Glutamatergic neuron (in vitro differentiated cells): ENCODE results near the gene MFSD6. TPM values are rescaled to one million over a fixed set of nuclear protein-coding genes. Genes with fewer than 3 reads are reported as not detected.

ENCODE experiments used
- DNase-seq: peaks from one replicate; pipeline ENCODE4 v3.0.0; 2022
- H3K27ac Mint-ChIP-seq: one replicate; pipeline ENCODE4 v1.8.0; 2020; ENCODE audit warnings: mild to moderate bottlenecking, mixed read lengths, inconsistent platforms; ENCODE audit not compliant: unreplicated experiment
- H3K27me3 Mint-ChIP-seq: one replicate; pipeline ENCODE4 v1.8.0; 2020; ENCODE audit warnings: mild to moderate bottlenecking, moderate library complexity, mixed read lengths, inconsistent platforms; ENCODE audit not compliant: unreplicated experiment
- H3K36me3 Mint-ChIP-seq: one replicate; pipeline ENCODE4 v1.8.0; 2020; ENCODE audit warnings: mild to moderate bottlenecking, mixed read lengths, inconsistent platforms; ENCODE audit not compliant: unreplicated experiment
- H3K4me1 Mint-ChIP-seq: one replicate; pipeline ENCODE4 v1.8.0; 2020; ENCODE audit warnings: mild to moderate bottlenecking, low read depth, mixed read lengths, inconsistent platforms; ENCODE audit not compliant: unreplicated experiment
- H3K4me3 Mint-ChIP-seq: one replicate; pipeline ENCODE4 v1.8.0; 2020; ENCODE audit warnings: mild to moderate bottlenecking, mixed read lengths, inconsistent platforms; ENCODE audit not compliant: unreplicated experiment
- H3K9me3 Mint-ChIP-seq: one replicate; pipeline ENCODE4 v1.8.0; 2020; ENCODE audit warnings: mild to moderate bottlenecking, moderate library complexity, mixed read lengths, inconsistent platforms; ENCODE audit not compliant: unreplicated experiment
- total RNA-seq: library from RNA; stranded (reverse); fragmentation: NEBNext Ultra II Directional; extraction: Animal tissue kit (Norgen Biotek cat#: 25700); gene quantifications from one replicate; pipeline ENCODE4 v1.2.1, GENCODE V29; 2021; ENCODE audit not compliant: unreplicated experiment
- TF ChIP-seq, protein P1 (sequence below): fragments of 200-600 bp; sonication (generic); IDR thresholded peaks from one replicate; pipeline ENCODE4 v1.5.0; 2021; ENCODE audit not compliant: partially characterized antibody, unreplicated experiment

Gene MFSD6
- total RNA-seq, 1 donor from 2014 or later: 31.0 TPM

GRCh38 chr2:190538201-190538600, 130.0 kb downstream of the MFSD6 start:
- H3K36me3 Mint-ChIP-seq: peaks cover 36% of the 10 kb centered on the region
- peaks cover 9% of the 10 kb centered on the region for H3K9me3 Mint-ChIP-seq
- H3K4me1 Mint-ChIP-seq: no peaks in the 10 kb centered on the region
- TF ChIP-seq, protein P1, sequence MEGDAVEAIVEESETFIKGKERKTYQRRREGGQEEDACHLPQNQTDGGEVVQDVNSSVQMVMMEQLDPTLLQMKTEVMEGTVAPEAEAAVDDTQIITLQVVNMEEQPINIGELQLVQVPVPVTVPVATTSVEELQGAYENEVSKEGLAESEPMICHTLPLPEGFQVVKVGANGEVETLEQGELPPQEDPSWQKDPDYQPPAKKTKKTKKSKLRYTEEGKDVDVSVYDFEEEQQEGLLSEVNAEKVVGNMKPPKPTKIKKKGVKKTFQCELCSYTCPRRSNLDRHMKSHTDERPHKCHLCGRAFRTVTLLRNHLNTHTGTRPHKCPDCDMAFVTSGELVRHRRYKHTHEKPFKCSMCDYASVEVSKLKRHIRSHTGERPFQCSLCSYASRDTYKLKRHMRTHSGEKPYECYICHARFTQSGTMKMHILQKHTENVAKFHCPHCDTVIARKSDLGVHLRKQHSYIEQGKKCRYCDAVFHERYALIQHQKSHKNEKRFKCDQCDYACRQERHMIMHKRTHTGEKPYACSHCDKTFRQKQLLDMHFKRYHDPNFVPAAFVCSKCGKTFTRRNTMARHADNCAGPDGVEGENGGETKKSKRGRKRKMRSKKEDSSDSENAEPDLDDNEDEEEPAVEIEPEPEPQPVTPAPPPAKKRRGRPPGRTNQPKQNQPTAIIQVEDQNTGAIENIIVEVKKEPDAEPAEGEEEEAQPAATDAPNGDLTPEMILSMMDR: no peak
- DNase-seq: no peak
- H3K27me3 Mint-ChIP-seq: no peaks in the 10 kb centered on the region
- H3K4me3 Mint-ChIP-seq: no peak overlapping the region
- no peak overlapping the region for H3K27ac Mint-ChIP-seq

DNA sequence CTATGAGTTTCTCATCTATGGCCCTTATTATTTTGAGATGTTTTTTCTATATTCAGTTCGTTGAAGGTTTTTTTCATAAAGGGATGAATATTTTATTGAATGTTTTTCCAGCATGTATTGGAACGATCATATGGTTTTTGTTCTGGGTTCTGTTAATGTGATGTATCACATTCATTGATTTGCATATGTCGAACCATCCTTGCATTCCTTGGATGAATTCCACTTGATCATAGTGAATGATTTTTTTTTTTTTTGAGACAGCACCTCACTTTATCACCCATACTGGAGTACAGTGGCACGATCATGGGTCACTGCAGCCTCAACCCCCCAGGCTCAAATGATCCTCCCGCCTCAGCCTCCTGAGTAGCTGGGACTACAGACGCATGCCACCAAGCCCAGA, 131.9 kb downstream of the MFSD6 start:
- Mint-ChIP-seq H3K36me3 (peaks cover 36% of the 10 kb centered on the region), H3K4me1 (no peaks in the 10 kb centered on the region), H3K9me3 (peaks cover 7% of the 10 kb centered on the region), H3K4me3 (no peak overlapping the region), H3K27me3 (no peaks in the 10 kb centered on the region), H3K27ac (no peak overlapping the region)
- TF ChIP-seq, protein P1: no peak
- no peak for DNase-seq

- no peaks in the 10 kb centered on the region for H3K4me1 Mint-ChIP-seq
- DNase-seq: no peak
- TF ChIP-seq, protein P1: no peak
- H3K4me3 Mint-ChIP-seq: no peak overlapping the region
- no peak overlapping the region for H3K27ac Mint-ChIP-seq
- peaks cover 5% of the 10 kb centered on the region for H3K9me3 Mint-ChIP-seq
- H3K36me3 Mint-ChIP-seq: peaks cover 25% of the 10 kb centered on the region
- no peaks in the 10 kb centered on the region for H3K27me3 Mint-ChIP-seq
These were observed 136.9 kb downstream of the MFSD6 start for GRCh38 chr2:190545093-190545492.

DNA sequence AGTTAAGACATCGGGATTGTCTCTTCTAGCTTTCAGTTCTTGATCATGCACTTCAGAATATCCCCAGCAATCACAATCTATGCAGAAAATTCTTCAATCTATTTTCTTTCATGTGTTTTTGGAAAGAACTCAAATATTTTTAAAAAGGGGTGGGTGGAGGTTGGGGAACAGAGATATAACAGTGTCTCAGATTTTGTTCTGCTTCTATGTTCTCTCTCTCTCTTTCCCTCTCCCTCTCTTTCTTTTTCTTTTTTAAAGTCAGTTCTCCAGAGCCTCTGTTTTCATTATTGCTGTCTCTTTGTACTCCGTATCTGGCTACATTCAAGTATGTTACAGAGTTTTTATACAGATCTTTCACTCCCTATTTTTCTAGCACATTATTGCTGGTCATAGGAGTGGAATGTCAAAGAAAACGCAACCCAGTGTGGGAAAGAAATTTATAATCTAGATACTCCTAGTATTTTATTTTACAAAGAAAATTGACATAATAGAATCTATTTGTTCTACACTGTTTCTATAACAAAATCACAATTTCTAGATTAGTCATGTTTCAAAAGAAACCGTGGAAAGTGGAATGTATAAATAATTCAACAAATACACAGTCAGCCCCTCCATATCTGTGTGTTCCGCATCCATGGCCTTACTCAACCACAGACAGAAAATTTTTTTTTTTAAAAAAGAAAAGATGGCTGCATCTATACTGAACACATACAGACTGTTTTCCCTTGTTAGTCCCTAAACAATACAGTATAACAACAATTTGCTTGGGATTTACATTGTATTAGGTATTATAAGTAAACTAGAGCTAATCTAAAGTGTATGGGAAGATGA, 137.6 kb downstream of the MFSD6 start:
- no peak overlapping the region for H3K4me3 Mint-ChIP-seq
- DNase-seq: no peak
- no peak overlapping the region for H3K27ac Mint-ChIP-seq
- H3K27me3 Mint-ChIP-seq: no peaks in the 10 kb centered on the region
- TF ChIP-seq, protein P1: no peak
- peaks cover 3% of the 10 kb centered on the region for H3K9me3 Mint-ChIP-seq
- no peaks in the 10 kb centered on the region for H3K4me1 Mint-ChIP-seq
- H3K36me3 Mint-ChIP-seq: peaks cover 19% of the 10 kb centered on the region

DNA sequence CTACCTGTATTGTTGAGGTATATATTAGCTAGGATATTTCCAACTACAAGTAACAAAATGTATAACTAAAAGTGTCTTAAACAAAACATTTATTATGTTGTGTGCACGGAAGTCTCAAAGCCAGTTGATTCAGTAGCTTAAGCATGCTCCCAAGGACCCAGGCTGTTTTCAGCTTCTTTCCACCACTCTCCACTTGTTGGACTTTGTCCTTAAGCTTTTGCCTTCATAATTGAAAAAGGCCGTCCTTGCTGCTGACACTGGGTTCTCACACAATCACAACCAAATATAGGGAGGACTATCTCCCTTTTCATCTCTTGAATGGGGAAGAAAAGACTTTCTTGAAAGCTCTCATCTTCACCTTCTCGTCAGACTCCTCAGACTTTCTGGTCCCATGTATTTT, 138.6 kb downstream of the MFSD6 start:
- Mint-ChIP-seq H3K36me3 (peaks cover 11% of the 10 kb centered on the region), H3K4me3 (no peak overlapping the region), H3K27ac (no peak overlapping the region), H3K9me3 (no peaks in the 10 kb centered on the region), H3K4me1 (no peaks in the 10 kb centered on the region), H3K27me3 (no peaks in the 10 kb centered on the region)
- no peak for DNase-seq
- TF ChIP-seq, protein P1: no peak
